PFSK-1 (cell line): ENCODE results near the gene SLC39A7.

ENCODE experiments used
- POLR2AphosphoS5 ChIP-seq: IDR thresholded peaks from 2 replicates; pipeline ENCODE4 v1.6.1; 2012; ENCODE audit warnings: low read depth, mild to moderate bottlenecking, control low read depth, low read length, moderate library complexity
- SIN3A ChIP-seq: IDR thresholded peaks from 2 replicates; pipeline ENCODE4 v1.6.1; 2012; ENCODE audit warnings: mild to moderate bottlenecking, low read length, moderate library complexity, borderline replicate concordance; ENCODE audit not compliant: insufficient read depth
- TAF1 ChIP-seq: IDR thresholded peaks from 2 replicates; pipeline ENCODE4 v1.6.1; 2012; ENCODE audit warnings: low read length, control low read depth, borderline replicate concordance; ENCODE audit not compliant: insufficient read depth
- TF ChIP-seq, protein P1 (sequence below), 2 experiments: IDR thresholded peaks; 2 replicates each; pipeline versions ENCODE4 v1.6.1 to v1.8.0; 2011 to 2012; ENCODE audit warnings: low read depth in 2 of 2, low read length in 2 of 2, control low read depth in 1 of 2, inconsistent platforms in 1 of 2, mild to moderate bottlenecking in 1 of 2, moderate library complexity in 1 of 2; ENCODE audit not compliant: insufficient read depth in 1 of 2

- TF ChIP-seq SIN3A (no peak), TAF1 (no peak), POLR2AphosphoS5 (no peak)
- TF ChIP-seq, protein P1, sequence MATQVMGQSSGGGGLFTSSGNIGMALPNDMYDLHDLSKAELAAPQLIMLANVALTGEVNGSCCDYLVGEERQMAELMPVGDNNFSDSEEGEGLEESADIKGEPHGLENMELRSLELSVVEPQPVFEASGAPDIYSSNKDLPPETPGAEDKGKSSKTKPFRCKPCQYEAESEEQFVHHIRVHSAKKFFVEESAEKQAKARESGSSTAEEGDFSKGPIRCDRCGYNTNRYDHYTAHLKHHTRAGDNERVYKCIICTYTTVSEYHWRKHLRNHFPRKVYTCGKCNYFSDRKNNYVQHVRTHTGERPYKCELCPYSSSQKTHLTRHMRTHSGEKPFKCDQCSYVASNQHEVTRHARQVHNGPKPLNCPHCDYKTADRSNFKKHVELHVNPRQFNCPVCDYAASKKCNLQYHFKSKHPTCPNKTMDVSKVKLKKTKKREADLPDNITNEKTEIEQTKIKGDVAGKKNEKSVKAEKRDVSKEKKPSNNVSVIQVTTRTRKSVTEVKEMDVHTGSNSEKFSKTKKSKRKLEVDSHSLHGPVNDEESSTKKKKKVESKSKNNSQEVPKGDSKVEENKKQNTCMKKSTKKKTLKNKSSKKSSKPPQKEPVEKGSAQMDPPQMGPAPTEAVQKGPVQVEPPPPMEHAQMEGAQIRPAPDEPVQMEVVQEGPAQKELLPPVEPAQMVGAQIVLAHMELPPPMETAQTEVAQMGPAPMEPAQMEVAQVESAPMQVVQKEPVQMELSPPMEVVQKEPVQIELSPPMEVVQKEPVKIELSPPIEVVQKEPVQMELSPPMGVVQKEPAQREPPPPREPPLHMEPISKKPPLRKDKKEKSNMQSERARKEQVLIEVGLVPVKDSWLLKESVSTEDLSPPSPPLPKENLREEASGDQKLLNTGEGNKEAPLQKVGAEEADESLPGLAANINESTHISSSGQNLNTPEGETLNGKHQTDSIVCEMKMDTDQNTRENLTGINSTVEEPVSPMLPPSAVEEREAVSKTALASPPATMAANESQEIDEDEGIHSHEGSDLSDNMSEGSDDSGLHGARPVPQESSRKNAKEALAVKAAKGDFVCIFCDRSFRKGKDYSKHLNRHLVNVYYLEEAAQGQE (IDR thresholded peaks at IDR 0.05; ENCODE audit: insufficient read depth in 1 of 2, low read depth in 2 of 2, low read length in 2 of 2): no peak
Observed at GRCh38 chr6:33211136-33211535, 10.5 kb downstream of the SLC39A7 start.
